HepG2 (cell line): ENCODE data around the gene UBE2M. TPM values are rescaled to one million over a fixed set of nuclear protein-coding genes. Genes with fewer than 3 reads are reported as not detected.
A peak's percentile ranks its signal among the peaks of the same experiment; 100 is the strongest.

Experiments used
- DZIP1 ChIP-seq: sonication (generic); formaldehyde crosslinking; IDR thresholded peaks from 2 replicates; pipeline ENCODE4 v1.5.0; 2020; ENCODE audit warnings: mild to moderate bottlenecking, missing genetic modification reagents
- ELF4 ChIP-seq: sonication (generic); formaldehyde crosslinking; IDR thresholded peaks from 2 replicates; pipeline ENCODE4 v1.5.0; 2020; ENCODE audit warnings: missing genetic modification reagents, mild to moderate bottlenecking, moderate library complexity, borderline replicate concordance
- HES4 ChIP-seq: sonication (generic); formaldehyde crosslinking; IDR thresholded peaks from 2 replicates; pipeline ENCODE4 v1.9.0; 2021; ENCODE audit warnings: mild to moderate bottlenecking, missing genetic modification reagents, borderline replicate concordance
- ISL2 ChIP-seq: sonication (generic); formaldehyde crosslinking; IDR thresholded peaks from 2 replicates; pipeline ENCODE4 v1.5.0; 2020; ENCODE audit warnings: missing genetic modification reagents
- MED8 ChIP-seq: sonication (generic); formaldehyde crosslinking; IDR thresholded peaks from 2 replicates; pipeline ENCODE4 v1.8.1; 2023; ENCODE audit warnings: mild to moderate bottlenecking, missing genetic modification reagents; ENCODE audit not compliant: insufficient replicate concordance
- ZNF333 ChIP-seq: sonication (generic); formaldehyde crosslinking; IDR thresholded peaks from 2 replicates; pipeline ENCODE4 v1.4.0; 2020; ENCODE audit warnings: mild to moderate bottlenecking, missing genetic modification reagents, borderline replicate concordance
- ZNF34 ChIP-seq: sonication (generic); formaldehyde crosslinking; IDR thresholded peaks from 2 replicates; pipeline ENCODE4 v1.4.0; 2020; ENCODE audit warnings: mild to moderate bottlenecking, missing genetic modification reagents, borderline replicate concordance
- ZSCAN31 ChIP-seq: sonication (generic); formaldehyde crosslinking; IDR thresholded peaks from 2 replicates; pipeline ENCODE4 v1.5.0; 2020; ENCODE audit warnings: low read depth, mild to moderate bottlenecking, missing genetic modification reagents
- polyA plus RNA-seq, 8 experiments: library from polyadenylated mRNA; depleted of rRNA in 3 of 8; stranded (reverse) in 7 of 8; unstranded in 1 of 8; fragments of >200 nt; fragmentation: Illumina TruSeq in 4 of 8; extraction: Trizol in 4 of 8; gene quantifications; 2 replicates each; pipeline versions ENCODE4 v1.2.1 to v1.2.3, GENCODE V29; 2011 to 2016; ENCODE audit warnings: low read depth in 4 of 8, missing spikeins in 1 of 8, mixed read lengths in 1 of 8; ENCODE audit not compliant: insufficient read depth in 1 of 8
- total RNA-seq, 5 experiments: library from RNA; depleted of rRNA; stranded (reverse); fragments of >200 nt; fragmentation: Illumina TruSeq; extraction: Trizol; gene quantifications; 2 replicates each; pipeline ENCODE4 v1.2.3, GENCODE V29; 2016; ENCODE audit warnings: low read depth in 1 of 5

Gene UBE2M
- total and polyA plus RNA-seq, 2 of the 13 experiments (the other 11 are each of a cell fraction or from before 2014, with no cell fraction given): 36.2 to 50.3 TPM

- TF ChIP-seq DZIP1 (CRISPR knock-in tag): no peak
- TF ChIP-seq ZNF333 (CRISPR knock-in tag): no peak
- no peak for TF ChIP-seq HES4 (CRISPR knock-in tag)
- 0 out of 2 replicates have a peak, but pooled peaks have one; percentile 2 for TF ChIP-seq ZSCAN31 (CRISPR knock-in tag)
- TF ChIP-seq MED8: no peak
- no peak for TF ChIP-seq ZNF34 (CRISPR knock-in tag)
- TF ChIP-seq ISL2 (CRISPR knock-in tag): no peak
- TF ChIP-seq ELF4: 0 out of 2 replicates have a peak, but pooled peaks have one; percentile 10
- TF ChIP-seq, all 625 proteins: peak for 6
Observed at GRCh38 chr19:58560007-58560887, 1.8 kb upstream of the UBE2M start (continued).
